IMR-90 (cell line): ENCODE measurements around the gene TK2. TPM values are rescaled to one million over a fixed set of nuclear protein-coding genes. Genes with fewer than 3 reads are reported as not detected.
A peak's percentile ranks its signal among the peaks of the same experiment; 100 is the strongest.

Experiments used
- ATAC-seq: fragments of 200-7000 bp; cut with Tn5 transposase; 2 replicates; pipeline ENCODE4 v1.9.1; 2020; ENCODE audit warnings: low read depth, mild to moderate bottlenecking, moderate library complexity
- BruUV-seq: library from RNA; stranded (reverse); fragments of 400-500 nt; replicated peaks from 2 replicates; lab custom pipeline; 2021; lab: Mats Ljungman, UMichigan
- CTCF ChIA-PET: fragments of 300-600 bp; formaldehyde crosslinking; extraction: SDS; loops from one replicate; lab custom pipeline; 2021; ENCODE audit warnings: antibody characterized with exemption; lab: Yijun Ruan, JAX
- POLR2A ChIA-PET: fragments of 300-600 bp; sonication (Branson Sonifier 250); formaldehyde crosslinking; loops from one replicate; lab custom pipeline; 2022; ENCODE audit warnings: antibody characterized with exemption; ENCODE audit not compliant: unreplicated experiment; lab: Charles Lee
- DNase-seq: peaks from one replicate; pipeline ENCODE4 v3.0.0; 2013
- H2AFZ ChIP-seq: replicated peaks from 2 replicates; pipeline ENCODE3; 2013; ENCODE audit warnings: low read length, mild to moderate bottlenecking; ENCODE audit not compliant: poor library complexity
- H2AK5ac ChIP-seq: 2 replicates; pipeline ENCODE4 v1.6.1; 2013; ENCODE audit warnings: low read depth, low read length, inconsistent platforms
- H2AK9ac ChIP-seq: replicated peaks from 2 replicates; pipeline ENCODE3; 2013; ENCODE audit warnings: mild to moderate bottlenecking, low read depth, low read length, moderate library complexity; ENCODE audit not compliant: poor library complexity
- H2BK120ac ChIP-seq: 2 replicates; pipeline ENCODE4 v1.6.1; 2013; ENCODE audit warnings: low read depth, low read length, inconsistent platforms
- H2BK15ac ChIP-seq: 3 replicates; pipeline ENCODE4 v1.6.1; 2013; ENCODE audit warnings: low read depth, low read length, inconsistent platforms
- H2BK20ac ChIP-seq: 2 replicates; pipeline ENCODE4 v1.6.1; 2013; ENCODE audit warnings: low read depth, mild to moderate bottlenecking, inconsistent platforms, low read length, moderate library complexity
- H2BK5ac ChIP-seq: 2 replicates; pipeline ENCODE4 v1.6.1; 2013; ENCODE audit warnings: mild to moderate bottlenecking, low read depth, low read length, inconsistent platforms; ENCODE audit not compliant: poor library complexity, severe bottlenecking
- H3K14ac ChIP-seq: replicated peaks from 2 replicates; pipeline ENCODE4 v1.6.1; 2013; ENCODE audit warnings: low read depth, low read length, inconsistent platforms
- H3K18ac ChIP-seq: 2 replicates; pipeline ENCODE4 v1.6.1; 2013; ENCODE audit warnings: low read depth, low read length, control low read depth
- H3K23ac ChIP-seq: 2 replicates; pipeline ENCODE4 v1.6.1; 2013; ENCODE audit warnings: low read depth, low read length, inconsistent platforms
- H3K27ac ChIP-seq: 2 replicates; pipeline ENCODE4 v1.5.1; 2013; ENCODE audit warnings: mild to moderate bottlenecking, control low read depth, low read length; ENCODE audit not compliant: insufficient read depth
- H3K27me3 ChIP-seq: 2 replicates; pipeline ENCODE4 v1.6.1; 2013; ENCODE audit warnings: low read length; ENCODE audit not compliant: control insufficient read depth, insufficient read depth
- H3K36me3 ChIP-seq: 2 replicates; pipeline ENCODE4 v1.6.1; 2013; ENCODE audit warnings: low read length, mixed read lengths; ENCODE audit not compliant: control insufficient read depth, insufficient read depth
- H3K4ac ChIP-seq: 2 replicates; pipeline ENCODE4 v1.6.1; 2013; ENCODE audit warnings: low read depth, low read length, inconsistent platforms
- H3K4me1 ChIP-seq: 2 replicates; pipeline ENCODE4 v1.6.1; 2013; ENCODE audit warnings: low read length, mixed read lengths; ENCODE audit not compliant: control insufficient read depth, insufficient read depth
- H3K4me2 ChIP-seq: 2 replicates; pipeline ENCODE4 v1.6.1; 2013; ENCODE audit warnings: low read depth, mild to moderate bottlenecking, control low read depth, low read length, moderate library complexity
- H3K4me3 ChIP-seq: 2 replicates; pipeline ENCODE4 v1.5.1; 2013; ENCODE audit warnings: low read depth, mild to moderate bottlenecking, control low read depth, low read length, moderate library complexity; ENCODE audit not compliant: insufficient read depth
- H3K56ac ChIP-seq: 2 replicates; pipeline ENCODE4 v1.6.1; 2013; ENCODE audit warnings: low read length, inconsistent platforms; ENCODE audit not compliant: insufficient read depth; ENCODE audit errors: extremely low read depth
- H3K79me1 ChIP-seq, 2 experiments: 2 replicates each; pipeline ENCODE4 v1.6.1; 2013; ENCODE audit warnings: low read length in 2 of 2, inconsistent platforms in 1 of 2, low read depth in 1 of 2
- H3K9ac ChIP-seq: 2 replicates; pipeline ENCODE4 v1.6.1; 2013; ENCODE audit warnings: low read depth, low read length, control low read depth
- H3K9me1 ChIP-seq: 2 replicates; pipeline ENCODE4 v1.6.1; 2013; ENCODE audit warnings: low read length, inconsistent platforms; ENCODE audit not compliant: insufficient read depth
- H3K9me3 ChIP-seq: 2 replicates; pipeline ENCODE4 v1.6.1; 2013; ENCODE audit warnings: low read length; ENCODE audit not compliant: control insufficient read depth, insufficient read depth
- H4K20me1 ChIP-seq: 2 replicates; pipeline ENCODE4 v1.6.1; 2013; ENCODE audit warnings: low read length, inconsistent platforms; ENCODE audit not compliant: insufficient read depth
- H4K5ac ChIP-seq: 2 replicates; pipeline ENCODE4 v1.6.1; 2013; ENCODE audit warnings: mild to moderate bottlenecking, low read depth, low read length, control low read depth
- H4K8ac ChIP-seq, 2 experiments: 2 replicates each; pipeline ENCODE4 v1.6.1; 2013; ENCODE audit warnings: low read depth in 2 of 2, low read length in 2 of 2, control low read depth in 1 of 2, inconsistent platforms in 1 of 2
- H4K91ac ChIP-seq: 2 replicates; pipeline ENCODE4 v1.6.1; 2013; ENCODE audit warnings: low read depth, low read length, inconsistent platforms; ENCODE audit not compliant: insufficient read depth
- BHLHE40 ChIP-seq: fragments of 150-350 bp; IDR thresholded peaks from 2 replicates; pipeline ENCODE4 v1.6.1; 2016; ENCODE audit warnings: mild to moderate bottlenecking, low read depth, low read length
- CEBPB ChIP-seq: IDR thresholded peaks from 2 replicates; pipeline ENCODE4 v1.6.1; 2012; ENCODE audit warnings: low read depth, low read length, improper control_type of control experiment
- CHD1 ChIP-seq: IDR thresholded peaks from 2 replicates; pipeline ENCODE4 v1.6.1; 2012; ENCODE audit warnings: low read depth, low read length, improper control_type of control experiment
- CTCF ChIP-seq: conservative IDR thresholded peaks from 2 replicates; pipeline ENCODE4 v1.5.1; 2012; ENCODE audit warnings: mild to moderate bottlenecking, low read depth, low read length, improper control_type of control experiment
- FOS ChIP-seq: fragments of 150-350 bp; IDR thresholded peaks from 2 replicates; pipeline ENCODE4 v1.6.1; 2016; ENCODE audit warnings: low read depth, low read length
- MAFK ChIP-seq: IDR thresholded peaks from 2 replicates; pipeline ENCODE4 v1.6.1; 2012; ENCODE audit warnings: low read depth, low read length, improper control_type of control experiment
- MAZ ChIP-seq: IDR thresholded peaks from 2 replicates; pipeline ENCODE4 v1.6.1; 2012; ENCODE audit warnings: low read depth, mild to moderate bottlenecking, low read length, improper control_type of control experiment, moderate library complexity, borderline replicate concordance
- MXI1 ChIP-seq: IDR thresholded peaks from 2 replicates; pipeline ENCODE4 v1.6.1; 2012; ENCODE audit warnings: low read depth, mild to moderate bottlenecking, low read length, moderate library complexity, borderline replicate concordance
- NFE2L2 ChIP-seq: fragments of 150-350 bp; IDR thresholded peaks from 2 replicates; pipeline ENCODE4 v1.6.1; 2016; ENCODE audit warnings: low read depth, mild to moderate bottlenecking, low read length
- POLR2A ChIP-seq: IDR thresholded peaks from 2 replicates; pipeline ENCODE4 v1.6.1; 2012; ENCODE audit warnings: mild to moderate bottlenecking, low read depth, low read length
- RAD21 ChIP-seq: IDR thresholded peaks from 2 replicates; pipeline ENCODE4 v1.6.1; 2012; ENCODE audit warnings: low read length, improper control_type of control experiment
- RCOR1 ChIP-seq: IDR thresholded peaks from 2 replicates; pipeline ENCODE4 v1.6.1; 2012; ENCODE audit warnings: mild to moderate bottlenecking, low read length, improper control_type of control experiment; ENCODE audit not compliant: insufficient replicate concordance
- RFX5 ChIP-seq: IDR thresholded peaks from 2 replicates; pipeline ENCODE4 v1.8.0; 2012; ENCODE audit warnings: low read depth, mild to moderate bottlenecking, low read length, moderate library complexity
- WGBS, 2 experiments: methylation state at CpG; one replicate each; pipeline versions ENCODE4 v1.1.5 to v1.1.7; 2013; ENCODE audit warnings: missing lambda C conversion rate in 2 of 2; ENCODE audit not compliant: insufficient read length in 1 of 2; ENCODE audit errors: extremely low coverage in 2 of 2; 5-methylcytosine and 5-hydroxymethylcytosine counted together
- dilution Hi-C: fragments of 300-500 bp; cut with HindIII; formaldehyde crosslinking; loops from one replicate; pipeline ENCODE4 v1.14.3; 2018; ENCODE audit warnings: low sequenced_read_pairs; ENCODE audit not compliant: unreplicated experiment
- in situ Hi-C: fragments of 300-500 bp; cut with MboI; formaldehyde crosslinking; loops from 3 replicates; pipeline ENCODE4 v1.14.3; 2019; ENCODE audit warnings: low sequenced_read_pairs, inconsistent platforms, mixed read lengths
- intact Hi-C: fragments of 100-400 bp; cut with micrococcal nuclease; formaldehyde crosslinking; loops from 2 replicates; pipeline ENCODE4 v1.10.0; 2022
- polyA plus RNA-seq, 3 experiments: library from polyadenylated mRNA; depleted of rRNA; stranded (reverse); fragments of >200 nt; gene quantifications; 2 replicates each; pipeline ENCODE4 v1.2.3, GENCODE V29; 2012; ENCODE audit warnings: low replicate concordance in 1 of 3
- total RNA-seq: library from RNA; depleted of rRNA; stranded (reverse); fragments of >200 nt; gene quantifications from 2 replicates; pipeline ENCODE4 v1.2.3, GENCODE V29; 2012
- TF ChIP-seq, protein P1 (sequence below): fragments of 150-350 bp; IDR thresholded peaks from 2 replicates; pipeline ENCODE4 v1.6.1; 2016; ENCODE audit warnings: low read depth, mild to moderate bottlenecking, low read length, moderate library complexity, borderline replicate concordance
- TF ChIP-seq, protein P2 (sequence below): fragments of 150-350 bp; IDR thresholded peaks from 2 replicates; pipeline ENCODE4 v1.6.1; 2017; ENCODE audit warnings: mild to moderate bottlenecking, antibody characterized with exemption, low read length, low read depth

TK2 gene
- total and polyA plus RNA-seq, 2 of the 4 experiments (the other 2 are of a cell fraction) = 14.7 to 16.5 TPM

GRCh38 chr16:66513111-66513723, 36.7 kb downstream of the TK2 start:
- dilution Hi-C loops (no loop called here), intact Hi-C loops (no loop called here), in situ Hi-C loops (no loop called here)
- peak overlapping the region; percentile 75 for H2BK20ac ChIP-seq
- ATAC-seq (no peak), DNase-seq (no peak)
- H3K9me1 ChIP-seq = peaks cover 46% of the 10 kb centered on the region
- H3K27ac ChIP-seq = no peak overlapping the region
- H3K4ac ChIP-seq = peak overlapping the region; percentile 52
- peak overlapping the region; percentile 9 for H2BK120ac ChIP-seq
- ChIA-PET CTCF (no interaction called here), POLR2A (no interaction called here)
- peak overlapping the region; percentile 71 for H3K14ac ChIP-seq
- H3K9me3 ChIP-seq = no peaks in the 10 kb centered on the region
- H4K20me1 ChIP-seq = peaks cover 2% of the 10 kb centered on the region; the same call in 1 of the 2 replicates
- no peak overlapping the region; the same call in 1 of the 2 replicates for H3K18ac ChIP-seq
- H3K4me3 ChIP-seq = no peak overlapping the region
- H3K9ac ChIP-seq = no peak overlapping the region
- H4K8ac ChIP-seq = 0 out of 4 replicates have a peak overlapping the region, but pooled peaks of 1 of the 2 experiments have one; percentile 11
- peak overlapping the region; percentile 69; the same call in 1 of the 2 replicates for H2AK5ac ChIP-seq
- H3K27me3 ChIP-seq = no peaks in the 10 kb centered on the region
- no peak overlapping the region for H4K5ac ChIP-seq
- no TSS peak for BruUV-seq
- no peak overlapping the region for H3K56ac ChIP-seq
- H3K36me3 ChIP-seq = peaks cover 5% of the 10 kb centered on the region; the same call in 1 of the 2 replicates
- H2AK9ac ChIP-seq = no peak overlapping the region
- peaks cover 35% of the 10 kb centered on the region for H3K4me1 ChIP-seq
- H2BK5ac ChIP-seq = no peak overlapping the region
- H3K23ac ChIP-seq = peak overlapping the region; percentile 2; the same call in 1 of the 2 replicates
- H3K4me2 ChIP-seq = no peak overlapping the region
- peak overlapping the region; percentile 36 for H4K91ac ChIP-seq
- H2AFZ ChIP-seq = peak overlapping the region; percentile 48
- H2BK15ac ChIP-seq = peak overlapping the region; percentile 16; the same call in 2 of the 3 replicates
- peaks cover 0 to 33% of the 10 kb centered on the region in 2 experiments; a peak in 3 of 4 replicates for H3K79me1 ChIP-seq
- WGBS, 2 experiments = 80% methylated on average over 3 of the region's 8 CpGs; no CpG with 5 or more reads in 1 of the 2 experiments
- TF ChIP-seq CTCF = no peak
- TF ChIP-seq FOS = no peak
- no peak for TF ChIP-seq RFX5
- TF ChIP-seq, protein P1, sequence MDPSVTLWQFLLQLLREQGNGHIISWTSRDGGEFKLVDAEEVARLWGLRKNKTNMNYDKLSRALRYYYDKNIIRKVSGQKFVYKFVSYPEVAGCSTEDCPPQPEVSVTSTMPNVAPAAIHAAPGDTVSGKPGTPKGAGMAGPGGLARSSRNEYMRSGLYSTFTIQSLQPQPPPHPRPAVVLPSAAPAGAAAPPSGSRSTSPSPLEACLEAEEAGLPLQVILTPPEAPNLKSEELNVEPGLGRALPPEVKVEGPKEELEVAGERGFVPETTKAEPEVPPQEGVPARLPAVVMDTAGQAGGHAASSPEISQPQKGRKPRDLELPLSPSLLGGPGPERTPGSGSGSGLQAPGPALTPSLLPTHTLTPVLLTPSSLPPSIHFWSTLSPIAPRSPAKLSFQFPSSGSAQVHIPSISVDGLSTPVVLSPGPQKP = no peak
- no peak for TF ChIP-seq RCOR1
- no peak for TF ChIP-seq NFE2L2
- TF ChIP-seq POLR2A = no peak
- TF ChIP-seq MAZ = no peak
- no peak for TF ChIP-seq RAD21
- no peak for TF ChIP-seq CEBPB
- TF ChIP-seq MAFK = no peak
- no peak for TF ChIP-seq BHLHE40
- no peak for TF ChIP-seq CHD1
- TF ChIP-seq MXI1 = no peak
- TF ChIP-seq, protein P2, sequence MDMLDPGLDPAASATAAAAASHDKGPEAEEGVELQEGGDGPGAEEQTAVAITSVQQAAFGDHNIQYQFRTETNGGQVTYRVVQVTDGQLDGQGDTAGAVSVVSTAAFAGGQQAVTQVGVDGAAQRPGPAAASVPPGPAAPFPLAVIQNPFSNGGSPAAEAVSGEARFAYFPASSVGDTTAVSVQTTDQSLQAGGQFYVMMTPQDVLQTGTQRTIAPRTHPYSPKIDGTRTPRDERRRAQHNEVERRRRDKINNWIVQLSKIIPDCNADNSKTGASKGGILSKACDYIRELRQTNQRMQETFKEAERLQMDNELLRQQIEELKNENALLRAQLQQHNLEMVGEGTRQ = no peak
